IMR-90 (cell line): ENCODE data around the gene UQCRC2. TPM values are rescaled to one million over a fixed set of nuclear protein-coding genes. Genes with fewer than 3 reads are reported as not detected.

Experiments
- ATAC-seq: fragments of 200-7000 bp; cut with Tn5 transposase; 2 replicates; pipeline ENCODE4 v1.9.1; 2020; ENCODE audit warnings: low read depth, mild to moderate bottlenecking, moderate library complexity
- BruUV-seq: library from RNA; stranded (reverse); fragments of 400-500 nt; replicated peaks from 2 replicates; lab custom pipeline; 2021; lab: Mats Ljungman, UMichigan
- CTCF ChIA-PET: fragments of 300-600 bp; formaldehyde crosslinking; extraction: SDS; loops from one replicate; lab custom pipeline; 2021; ENCODE audit warnings: antibody characterized with exemption; lab: Yijun Ruan, JAX
- POLR2A ChIA-PET: fragments of 300-600 bp; sonication (Branson Sonifier 250); formaldehyde crosslinking; loops from one replicate; lab custom pipeline; 2022; ENCODE audit warnings: antibody characterized with exemption; ENCODE audit not compliant: unreplicated experiment; lab: Charles Lee
- DNase-seq: peaks from one replicate; pipeline ENCODE4 v3.0.0; 2013
- H2AFZ ChIP-seq: replicated peaks from 2 replicates; pipeline ENCODE3; 2013; ENCODE audit warnings: low read length, mild to moderate bottlenecking; ENCODE audit not compliant: poor library complexity
- H2AK5ac ChIP-seq: 2 replicates; pipeline ENCODE4 v1.6.1; 2013; ENCODE audit warnings: low read depth, low read length, inconsistent platforms
- H2AK9ac ChIP-seq: replicated peaks from 2 replicates; pipeline ENCODE3; 2013; ENCODE audit warnings: mild to moderate bottlenecking, low read depth, low read length, moderate library complexity; ENCODE audit not compliant: poor library complexity
- H2BK120ac ChIP-seq: 2 replicates; pipeline ENCODE4 v1.6.1; 2013; ENCODE audit warnings: low read depth, low read length, inconsistent platforms
- H2BK15ac ChIP-seq: 3 replicates; pipeline ENCODE4 v1.6.1; 2013; ENCODE audit warnings: low read depth, low read length, inconsistent platforms
- H2BK20ac ChIP-seq: 2 replicates; pipeline ENCODE4 v1.6.1; 2013; ENCODE audit warnings: low read depth, mild to moderate bottlenecking, inconsistent platforms, low read length, moderate library complexity
- H2BK5ac ChIP-seq: 2 replicates; pipeline ENCODE4 v1.6.1; 2013; ENCODE audit warnings: mild to moderate bottlenecking, low read depth, low read length, inconsistent platforms; ENCODE audit not compliant: poor library complexity, severe bottlenecking
- H3K14ac ChIP-seq: replicated peaks from 2 replicates; pipeline ENCODE4 v1.6.1; 2013; ENCODE audit warnings: low read depth, low read length, inconsistent platforms
- H3K18ac ChIP-seq: 2 replicates; pipeline ENCODE4 v1.6.1; 2013; ENCODE audit warnings: low read depth, low read length, control low read depth
- H3K23ac ChIP-seq: 2 replicates; pipeline ENCODE4 v1.6.1; 2013; ENCODE audit warnings: low read depth, low read length, inconsistent platforms
- H3K27ac ChIP-seq: 2 replicates; pipeline ENCODE4 v1.5.1; 2013; ENCODE audit warnings: mild to moderate bottlenecking, control low read depth, low read length; ENCODE audit not compliant: insufficient read depth
- H3K27me3 ChIP-seq: 2 replicates; pipeline ENCODE4 v1.6.1; 2013; ENCODE audit warnings: low read length; ENCODE audit not compliant: control insufficient read depth, insufficient read depth
- H3K36me3 ChIP-seq: 2 replicates; pipeline ENCODE4 v1.6.1; 2013; ENCODE audit warnings: low read length, mixed read lengths; ENCODE audit not compliant: control insufficient read depth, insufficient read depth
- H3K4ac ChIP-seq: 2 replicates; pipeline ENCODE4 v1.6.1; 2013; ENCODE audit warnings: low read depth, low read length, inconsistent platforms
- H3K4me1 ChIP-seq: 2 replicates; pipeline ENCODE4 v1.6.1; 2013; ENCODE audit warnings: low read length, mixed read lengths; ENCODE audit not compliant: control insufficient read depth, insufficient read depth
- H3K4me2 ChIP-seq: 2 replicates; pipeline ENCODE4 v1.6.1; 2013; ENCODE audit warnings: low read depth, mild to moderate bottlenecking, control low read depth, low read length, moderate library complexity
- H3K4me3 ChIP-seq: 2 replicates; pipeline ENCODE4 v1.5.1; 2013; ENCODE audit warnings: low read depth, mild to moderate bottlenecking, control low read depth, low read length, moderate library complexity; ENCODE audit not compliant: insufficient read depth
- H3K56ac ChIP-seq: 2 replicates; pipeline ENCODE4 v1.6.1; 2013; ENCODE audit warnings: low read length, inconsistent platforms; ENCODE audit not compliant: insufficient read depth; ENCODE audit errors: extremely low read depth
- H3K79me1 ChIP-seq, 2 experiments: 2 replicates each; pipeline ENCODE4 v1.6.1; 2013; ENCODE audit warnings: low read length in 2 of 2, inconsistent platforms in 1 of 2, low read depth in 1 of 2
- H3K9ac ChIP-seq: 2 replicates; pipeline ENCODE4 v1.6.1; 2013; ENCODE audit warnings: low read depth, low read length, control low read depth
- H3K9me1 ChIP-seq: 2 replicates; pipeline ENCODE4 v1.6.1; 2013; ENCODE audit warnings: low read length, inconsistent platforms; ENCODE audit not compliant: insufficient read depth
- H3K9me3 ChIP-seq: 2 replicates; pipeline ENCODE4 v1.6.1; 2013; ENCODE audit warnings: low read length; ENCODE audit not compliant: control insufficient read depth, insufficient read depth
- H4K20me1 ChIP-seq: 2 replicates; pipeline ENCODE4 v1.6.1; 2013; ENCODE audit warnings: low read length, inconsistent platforms; ENCODE audit not compliant: insufficient read depth
- H4K5ac ChIP-seq: 2 replicates; pipeline ENCODE4 v1.6.1; 2013; ENCODE audit warnings: mild to moderate bottlenecking, low read depth, low read length, control low read depth
- H4K8ac ChIP-seq, 2 experiments: 2 replicates each; pipeline ENCODE4 v1.6.1; 2013; ENCODE audit warnings: low read depth in 2 of 2, low read length in 2 of 2, control low read depth in 1 of 2, inconsistent platforms in 1 of 2
- H4K91ac ChIP-seq: 2 replicates; pipeline ENCODE4 v1.6.1; 2013; ENCODE audit warnings: low read depth, low read length, inconsistent platforms; ENCODE audit not compliant: insufficient read depth
- BHLHE40 ChIP-seq: fragments of 150-350 bp; IDR thresholded peaks from 2 replicates; pipeline ENCODE4 v1.6.1; 2016; ENCODE audit warnings: mild to moderate bottlenecking, low read depth, low read length
- CEBPB ChIP-seq: IDR thresholded peaks from 2 replicates; pipeline ENCODE4 v1.6.1; 2012; ENCODE audit warnings: low read depth, low read length, improper control_type of control experiment
- CHD1 ChIP-seq: IDR thresholded peaks from 2 replicates; pipeline ENCODE4 v1.6.1; 2012; ENCODE audit warnings: low read depth, low read length, improper control_type of control experiment
- CTCF ChIP-seq: conservative IDR thresholded peaks from 2 replicates; pipeline ENCODE4 v1.5.1; 2012; ENCODE audit warnings: mild to moderate bottlenecking, low read depth, low read length, improper control_type of control experiment
- FOS ChIP-seq: fragments of 150-350 bp; IDR thresholded peaks from 2 replicates; pipeline ENCODE4 v1.6.1; 2016; ENCODE audit warnings: low read depth, low read length
- MAFK ChIP-seq: IDR thresholded peaks from 2 replicates; pipeline ENCODE4 v1.6.1; 2012; ENCODE audit warnings: low read depth, low read length, improper control_type of control experiment
- MAZ ChIP-seq: IDR thresholded peaks from 2 replicates; pipeline ENCODE4 v1.6.1; 2012; ENCODE audit warnings: low read depth, mild to moderate bottlenecking, low read length, improper control_type of control experiment, moderate library complexity, borderline replicate concordance
- MXI1 ChIP-seq: IDR thresholded peaks from 2 replicates; pipeline ENCODE4 v1.6.1; 2012; ENCODE audit warnings: low read depth, mild to moderate bottlenecking, low read length, moderate library complexity, borderline replicate concordance
- NFE2L2 ChIP-seq: fragments of 150-350 bp; IDR thresholded peaks from 2 replicates; pipeline ENCODE4 v1.6.1; 2016; ENCODE audit warnings: low read depth, mild to moderate bottlenecking, low read length
- POLR2A ChIP-seq: IDR thresholded peaks from 2 replicates; pipeline ENCODE4 v1.6.1; 2012; ENCODE audit warnings: mild to moderate bottlenecking, low read depth, low read length
- RAD21 ChIP-seq: IDR thresholded peaks from 2 replicates; pipeline ENCODE4 v1.6.1; 2012; ENCODE audit warnings: low read length, improper control_type of control experiment
- RCOR1 ChIP-seq: IDR thresholded peaks from 2 replicates; pipeline ENCODE4 v1.6.1; 2012; ENCODE audit warnings: mild to moderate bottlenecking, low read length, improper control_type of control experiment; ENCODE audit not compliant: insufficient replicate concordance
- RFX5 ChIP-seq: IDR thresholded peaks from 2 replicates; pipeline ENCODE4 v1.8.0; 2012; ENCODE audit warnings: low read depth, mild to moderate bottlenecking, low read length, moderate library complexity
- SMC3 ChIP-seq: fragments of 150-350 bp; IDR thresholded peaks from 2 replicates; pipeline ENCODE4 v1.6.1; 2016; ENCODE audit warnings: low read depth, mild to moderate bottlenecking, antibody characterized with exemption, low read length, moderate library complexity
- WGBS, 2 experiments: methylation state at CpG; one replicate each; pipeline versions ENCODE4 v1.1.5 to v1.1.7; 2013; ENCODE audit warnings: missing lambda C conversion rate in 2 of 2; ENCODE audit not compliant: insufficient read length in 1 of 2; ENCODE audit errors: extremely low coverage in 2 of 2; 5-methylcytosine and 5-hydroxymethylcytosine counted together
- dilution Hi-C: fragments of 300-500 bp; cut with HindIII; formaldehyde crosslinking; loops from one replicate; pipeline ENCODE4 v1.14.3; 2018; ENCODE audit warnings: low sequenced_read_pairs; ENCODE audit not compliant: unreplicated experiment
- in situ Hi-C: fragments of 300-500 bp; cut with MboI; formaldehyde crosslinking; loops from 3 replicates; pipeline ENCODE4 v1.14.3; 2019; ENCODE audit warnings: low sequenced_read_pairs, inconsistent platforms, mixed read lengths
- intact Hi-C: fragments of 100-400 bp; cut with micrococcal nuclease; formaldehyde crosslinking; loops from 2 replicates; pipeline ENCODE4 v1.10.0; 2022
- polyA plus RNA-seq, 3 experiments: library from polyadenylated mRNA; depleted of rRNA; stranded (reverse); fragments of >200 nt; gene quantifications; 2 replicates each; pipeline ENCODE4 v1.2.3, GENCODE V29; 2012; ENCODE audit warnings: low replicate concordance in 1 of 3
- total RNA-seq: library from RNA; depleted of rRNA; stranded (reverse); fragments of >200 nt; gene quantifications from 2 replicates; pipeline ENCODE4 v1.2.3, GENCODE V29; 2012
- TF ChIP-seq, protein P1 (sequence below): fragments of 150-350 bp; IDR thresholded peaks from 2 replicates; pipeline ENCODE4 v1.6.1; 2017; ENCODE audit warnings: mild to moderate bottlenecking, antibody characterized with exemption, low read length, low read depth
- TF ChIP-seq, protein P2 (sequence below): fragments of 150-350 bp; IDR thresholded peaks from 2 replicates; pipeline ENCODE4 v1.6.1; 2016; ENCODE audit warnings: low read depth, mild to moderate bottlenecking, low read length, moderate library complexity, borderline replicate concordance

UQCRC2 gene
- total and polyA plus RNA-seq, 2 of the 4 experiments (the other 2 are of a cell fraction), result 191 to 284 TPM

GRCh38 chr16:21991621-21992020 lies 38.5 kb downstream of the UQCRC2 start:
- Histone ChIP-seq H4K91ac (no peak overlapping the region), H2BK15ac (no peak overlapping the region), H3K27ac (no peak overlapping the region), H3K36me3 (no peaks in the 10 kb centered on the region), H3K56ac (no peak overlapping the region), H3K4me2 (no peak overlapping the region), H3K9me1 (no peaks in the 10 kb centered on the region), H3K79me1 (no peaks in the 10 kb centered on the region), H2BK5ac (no peak overlapping the region), H2BK20ac (no peak overlapping the region), H4K8ac (no peak overlapping the region), H3K4me1 (no peaks in the 10 kb centered on the region), H3K4ac (no peak overlapping the region), H2AK5ac (no peak overlapping the region), H3K14ac (no peak overlapping the region), H3K27me3 (no peaks in the 10 kb centered on the region), H3K4me3 (no peak overlapping the region), H4K5ac (no peak overlapping the region), H2AK9ac (no peak overlapping the region), H3K18ac (no peak overlapping the region), H2AFZ (no peak overlapping the region), H2BK120ac (no peak overlapping the region), H3K9ac (no peak overlapping the region), H3K23ac (no peak overlapping the region), H3K9me3 (no peaks in the 10 kb centered on the region), H4K20me1 (no peaks in the 10 kb centered on the region)
- ATAC-seq, result no peak
- ChIA-PET POLR2A (no interaction called here), CTCF (interaction anchor here (0.7 kb wide), 1 partner anchor 86 kb away, joined by 3 read pairs; no protein-coding TSS in a partner anchor)
- no TSS peak for BruUV-seq
- no CpG with 5 or more reads among the region's 6 CpGs for WGBS, 2 experiments
- intact Hi-C loops, result no loop called here
- no peak for TF ChIP-seq RFX5
- TF ChIP-seq, protein P1, sequence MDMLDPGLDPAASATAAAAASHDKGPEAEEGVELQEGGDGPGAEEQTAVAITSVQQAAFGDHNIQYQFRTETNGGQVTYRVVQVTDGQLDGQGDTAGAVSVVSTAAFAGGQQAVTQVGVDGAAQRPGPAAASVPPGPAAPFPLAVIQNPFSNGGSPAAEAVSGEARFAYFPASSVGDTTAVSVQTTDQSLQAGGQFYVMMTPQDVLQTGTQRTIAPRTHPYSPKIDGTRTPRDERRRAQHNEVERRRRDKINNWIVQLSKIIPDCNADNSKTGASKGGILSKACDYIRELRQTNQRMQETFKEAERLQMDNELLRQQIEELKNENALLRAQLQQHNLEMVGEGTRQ, result no peak
- TF ChIP-seq NFE2L2, result no peak
- TF ChIP-seq, protein P2, sequence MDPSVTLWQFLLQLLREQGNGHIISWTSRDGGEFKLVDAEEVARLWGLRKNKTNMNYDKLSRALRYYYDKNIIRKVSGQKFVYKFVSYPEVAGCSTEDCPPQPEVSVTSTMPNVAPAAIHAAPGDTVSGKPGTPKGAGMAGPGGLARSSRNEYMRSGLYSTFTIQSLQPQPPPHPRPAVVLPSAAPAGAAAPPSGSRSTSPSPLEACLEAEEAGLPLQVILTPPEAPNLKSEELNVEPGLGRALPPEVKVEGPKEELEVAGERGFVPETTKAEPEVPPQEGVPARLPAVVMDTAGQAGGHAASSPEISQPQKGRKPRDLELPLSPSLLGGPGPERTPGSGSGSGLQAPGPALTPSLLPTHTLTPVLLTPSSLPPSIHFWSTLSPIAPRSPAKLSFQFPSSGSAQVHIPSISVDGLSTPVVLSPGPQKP, result no peak
- no peak for TF ChIP-seq CHD1
- no peak for TF ChIP-seq MAFK
- TF ChIP-seq RAD21, result no peak
- TF ChIP-seq CTCF, result no peak
- TF ChIP-seq MAZ, result no peak
- no peak for TF ChIP-seq CEBPB
- TF ChIP-seq BHLHE40, result no peak
- no peak for TF ChIP-seq POLR2A
- TF ChIP-seq FOS, result no peak
- TF ChIP-seq RCOR1, result no peak
- TF ChIP-seq MXI1, result no peak
- TF ChIP-seq SMC3, result no peak
- dilution Hi-C loops, result no loop called here
- in situ Hi-C loops, result no loop called here
- DNase-seq, result no peak
